Measurements from ENCODE around the gene ADGRB3.
"Not testable (repeated sequence)": the region's sequence is repeated elsewhere in the genome, so short reads cannot be mapped to it uniquely, and the experiment has no call there.

ADGRB3 gene

GRCh38 chr6:68975816-68976215, 340.7 kb downstream of the ADGRB3 start:
- Histone ChIP-seq H2BK12ac (ENCODE audit: low read length) (no peak overlapping the region), H2BK5ac (ENCODE audit: low read length) (no peak overlapping the region), H2BK120ac (ENCODE audit: low read depth, low read length) (no peak overlapping the region), H4K8ac (ENCODE audit: low read depth, low read length) (no peak overlapping the region), H2AFZ (ENCODE audit: low read length) (no peak overlapping the region), H2BK15ac (ENCODE audit: low read length) (no peak overlapping the region), H3K9me3 (replicated peaks in 1 of 2; ENCODE audit: control insufficient read depth in 2 of 2, insufficient read depth in 1 of 2, low read depth in 1 of 2, low read length in 2 of 2) (no peaks in the 10 kb centered on the region), H3K27me3 (ENCODE audit: control insufficient read depth in 3 of 3, insufficient read depth in 3 of 3, low read depth in 1 of 3, low read length in 3 of 3) (no peaks in the 10 kb centered on the region), H3K4me2 (ENCODE audit: insufficient read depth, low read length, poor library complexity, severe bottlenecking) (no peak overlapping the region), H3K4me1 (ENCODE audit: control insufficient read depth in 2 of 2, insufficient read depth in 1 of 2, low read depth in 1 of 2, low read length in 2 of 2) (peaks cover 0 to 3% of the 10 kb centered on the region in 2 donors), H3K27ac (replicated peaks; ENCODE audit: low read length) (no peak overlapping the region), H3K14ac (ENCODE audit: low read length) (no peak overlapping the region), H3K23ac (ENCODE audit: low read depth, low read length, poor library complexity) (no peak overlapping the region), H3K36me3 (replicated peaks in 1 of 2; ENCODE audit: control insufficient read depth in 2 of 2, insufficient read depth in 2 of 2, low read length in 2 of 2) (no peaks in the 10 kb centered on the region), H2AK5ac (ENCODE audit: low read depth, low read length) (no peak overlapping the region), H3K79me1 (ENCODE audit: low read depth, low read length) (no peaks in the 10 kb centered on the region), H3K18ac (ENCODE audit: low read length) (no peak overlapping the region), H4K91ac (ENCODE audit: low read depth, low read length, poor library complexity) (no peak overlapping the region), H3K4ac (ENCODE audit: low read length) (no peak overlapping the region), H3K4me3 (ENCODE audit: low read length in 2 of 2) (no peak overlapping the region), H3K9ac (ENCODE audit: low read depth, low read length, poor library complexity) (no peak overlapping the region)
- DNase-seq (ENCODE audit: low spot score) = no peak

GRCh38 chr6:68976260-68976659, 341.2 kb downstream of the ADGRB3 start:
- Histone ChIP-seq H3K4me1 (ENCODE audit: control insufficient read depth in 2 of 2, insufficient read depth in 1 of 2, low read depth in 1 of 2, low read length in 2 of 2) (peaks cover 0 to 3% of the 10 kb centered on the region in 2 donors), H2BK120ac (ENCODE audit: low read depth, low read length) (no peak overlapping the region)

DNA sequence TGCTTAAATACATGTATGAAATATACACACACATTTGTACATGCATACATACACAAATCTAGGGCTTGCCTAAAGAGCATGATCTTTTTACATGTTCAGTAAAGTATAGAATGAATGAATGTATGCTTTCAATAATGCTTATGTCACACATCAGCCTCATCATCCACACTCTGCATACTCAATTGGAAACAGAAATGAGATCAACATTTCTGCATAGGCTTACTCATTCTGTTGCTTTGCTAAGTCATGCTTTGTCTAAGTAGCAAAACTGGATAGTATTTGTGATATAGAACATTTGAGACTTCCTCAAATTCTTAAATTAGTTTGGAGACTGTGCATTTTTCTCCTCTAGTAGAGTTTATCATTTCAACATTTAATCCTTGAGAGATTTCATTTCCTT, 343.3 kb downstream of the ADGRB3 start:
- Histone ChIP-seq H3K27ac (replicated peaks; ENCODE audit: low read length) (no peak overlapping the region), H2BK12ac (ENCODE audit: low read length) (no peak overlapping the region), H3K9me3 (replicated peaks in 1 of 2; ENCODE audit: control insufficient read depth in 2 of 2, insufficient read depth in 1 of 2, low read depth in 1 of 2, low read length in 2 of 2) (no peaks in the 10 kb centered on the region), H2BK5ac (ENCODE audit: low read length) (no peak overlapping the region), H3K27me3 (ENCODE audit: control insufficient read depth in 3 of 3, insufficient read depth in 3 of 3, low read depth in 1 of 3, low read length in 3 of 3) (no peaks in the 10 kb centered on the region), H3K9ac (ENCODE audit: low read depth, low read length, poor library complexity) (no peak overlapping the region), H2AK5ac (ENCODE audit: low read depth, low read length) (no peak overlapping the region), H3K18ac (ENCODE audit: low read length) (no peak overlapping the region), H3K79me1 (ENCODE audit: low read depth, low read length) (no peaks in the 10 kb centered on the region), H3K4ac (ENCODE audit: low read length) (no peak overlapping the region), H3K36me3 (replicated peaks in 1 of 2; ENCODE audit: control insufficient read depth in 2 of 2, insufficient read depth in 2 of 2, low read length in 2 of 2) (no peaks in the 10 kb centered on the region), H3K4me2 (ENCODE audit: insufficient read depth, low read length, poor library complexity, severe bottlenecking) (no peak overlapping the region), H3K23ac (ENCODE audit: low read depth, low read length, poor library complexity) (no peak overlapping the region), H2BK15ac (ENCODE audit: low read length) (no peak overlapping the region), H4K91ac (ENCODE audit: low read depth, low read length, poor library complexity) (no peak overlapping the region), H3K4me1 (ENCODE audit: control insufficient read depth in 2 of 2, insufficient read depth in 1 of 2, low read depth in 1 of 2, low read length in 2 of 2) (peaks cover 0 to 3% of the 10 kb centered on the region in 2 donors), H3K4me3 (ENCODE audit: low read length in 2 of 2) (no peak overlapping the region), H2BK120ac (ENCODE audit: low read depth, low read length) (no peak overlapping the region), H4K8ac (ENCODE audit: low read depth, low read length) (no peak overlapping the region), H3K14ac (ENCODE audit: low read length) (no peak overlapping the region), H2AFZ (ENCODE audit: low read length) (no peak overlapping the region)
- DNase-seq (ENCODE audit: low spot score) = no peak

More at GRCh38 chr6:68976260-68976659, 341.2 kb downstream of the ADGRB3 start:
- H3K4me2 ChIP-seq (ENCODE audit: insufficient read depth, low read length, poor library complexity, severe bottlenecking) = no peak overlapping the region
- no peak overlapping the region for H2AK5ac ChIP-seq (ENCODE audit: low read depth, low read length)
- H4K91ac ChIP-seq (ENCODE audit: low read depth, low read length, poor library complexity) = no peak overlapping the region
- H3K14ac ChIP-seq (ENCODE audit: low read length) = no peak overlapping the region
- no peaks in the 10 kb centered on the region for H3K27me3 ChIP-seq (ENCODE audit: control insufficient read depth in 3 of 3, insufficient read depth in 3 of 3, low read depth in 1 of 3, low read length in 3 of 3)
- H3K79me1 ChIP-seq (ENCODE audit: low read depth, low read length) = no peaks in the 10 kb centered on the region
- no peaks in the 10 kb centered on the region for H3K36me3 ChIP-seq (replicated peaks in 1 of 2; ENCODE audit: control insufficient read depth in 2 of 2, insufficient read depth in 2 of 2, low read length in 2 of 2)
- H3K9me3 ChIP-seq (replicated peaks in 1 of 2; ENCODE audit: control insufficient read depth in 2 of 2, insufficient read depth in 1 of 2, low read depth in 1 of 2, low read length in 2 of 2) = no peaks in the 10 kb centered on the region
- no peak overlapping the region for H3K23ac ChIP-seq (ENCODE audit: low read depth, low read length, poor library complexity)
- no peak overlapping the region for H4K8ac ChIP-seq (ENCODE audit: low read depth, low read length)
- WGBS, 2 donors (ENCODE audit: extremely low coverage in 2 of 2, insufficient read length in 2 of 2, insufficient replicate concordance in 1 of 2) = no CpG with 5 or more reads among the region's 4 CpGs
- H2AFZ ChIP-seq (ENCODE audit: low read length) = no peak overlapping the region
- no peak overlapping the region for H3K4me3 ChIP-seq (ENCODE audit: low read length in 2 of 2)
- no peak overlapping the region for H3K18ac ChIP-seq (ENCODE audit: low read length)
- H2BK15ac ChIP-seq (ENCODE audit: low read length) = no peak overlapping the region
- H3K4ac ChIP-seq (ENCODE audit: low read length) = no peak overlapping the region
- DNase-seq (ENCODE audit: low spot score) = no peak
- H3K9ac ChIP-seq (ENCODE audit: low read depth, low read length, poor library complexity) = no peak overlapping the region
- H2BK12ac ChIP-seq (ENCODE audit: low read length) = no peak overlapping the region
- no peak overlapping the region for H3K27ac ChIP-seq (replicated peaks; ENCODE audit: low read length)
- no peak overlapping the region for H2BK5ac ChIP-seq (ENCODE audit: low read length)

DNA sequence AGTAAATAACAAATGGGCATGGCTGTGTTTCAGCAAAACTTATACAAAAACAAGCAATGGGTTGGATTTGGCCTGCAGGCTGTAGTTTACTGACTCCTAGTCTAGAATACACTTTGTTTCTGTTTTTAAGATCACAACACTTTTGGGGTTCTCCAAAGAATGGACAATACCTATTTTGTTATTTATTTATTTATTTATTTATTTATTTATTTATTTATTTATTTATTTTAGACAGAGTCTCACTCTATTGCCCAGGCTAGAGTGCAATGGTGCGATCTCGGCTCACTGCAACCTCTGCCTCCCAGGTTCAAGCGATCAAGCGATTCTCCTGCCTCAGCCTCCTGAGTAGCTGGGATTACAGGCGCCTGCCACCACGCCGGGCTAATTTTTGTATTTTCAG, 346.6 kb downstream of the ADGRB3 start:
- H3K9ac ChIP-seq (ENCODE audit: low read depth, low read length, poor library complexity); H2AK5ac ChIP-seq (ENCODE audit: low read depth, low read length); H2BK12ac ChIP-seq (ENCODE audit: low read length); H2BK5ac ChIP-seq (ENCODE audit: low read length); H3K27ac ChIP-seq (replicated peaks; ENCODE audit: low read length); H2AFZ ChIP-seq (ENCODE audit: low read length); H3K4me1 ChIP-seq (ENCODE audit: control insufficient read depth in 2 of 2, insufficient read depth in 1 of 2, low read depth in 1 of 2, low read length in 2 of 2); H3K36me3 ChIP-seq (replicated peaks in 1 of 2; ENCODE audit: control insufficient read depth in 2 of 2, insufficient read depth in 2 of 2, low read length in 2 of 2); H3K4me3 ChIP-seq (ENCODE audit: low read length in 2 of 2); H4K8ac ChIP-seq (ENCODE audit: low read depth, low read length); H3K14ac ChIP-seq (ENCODE audit: low read length); H3K23ac ChIP-seq (ENCODE audit: low read depth, low read length, poor library complexity); H3K9me3 ChIP-seq (replicated peaks in 1 of 2; ENCODE audit: control insufficient read depth in 2 of 2, insufficient read depth in 1 of 2, low read depth in 1 of 2, low read length in 2 of 2); H3K18ac ChIP-seq (ENCODE audit: low read length); H3K79me1 ChIP-seq (ENCODE audit: low read depth, low read length); DNase-seq (ENCODE audit: low spot score); H3K4me2 ChIP-seq (ENCODE audit: insufficient read depth, low read length, poor library complexity, severe bottlenecking); H2BK15ac ChIP-seq (ENCODE audit: low read length); H2BK120ac ChIP-seq (ENCODE audit: low read depth, low read length); H3K27me3 ChIP-seq (ENCODE audit: control insufficient read depth in 3 of 3, insufficient read depth in 3 of 3, low read depth in 1 of 3, low read length in 3 of 3); H3K4ac ChIP-seq (ENCODE audit: low read length); H4K91ac ChIP-seq (ENCODE audit: low read depth, low read length, poor library complexity): not testable (repeated sequence)
- no CpG with 5 or more reads among the region's 7 CpGs for WGBS, 2 donors (ENCODE audit: extremely low coverage in 2 of 2, insufficient read length in 2 of 2, insufficient replicate concordance in 1 of 2)

All from neuronal stem cell (in vitro differentiated cells).